Suprapubic skin (tissue), 3 donors: ENCODE measurements around the gene KRT76.

Experiments used
- CTCF ChIP-seq, 2 donors: fragments of 200-600 bp in 1 of 2; fragments of 450-650 bp in 1 of 2; sonication (generic) in 1 of 2; IDR thresholded peaks; one replicate each; pipeline ENCODE4 v1.5.1; 2016 to 2019; ENCODE audit warnings: antibody characterized with exemption in 2 of 2, mild to moderate bottlenecking in 1 of 2, moderate library complexity in 1 of 2
- EP300 ChIP-seq: sonication (generic); formaldehyde crosslinking; IDR thresholded peaks from one replicate; pipeline ENCODE4 v1.6.1; 2017; ENCODE audit warnings: antibody characterized with exemption
- POLR2A ChIP-seq, 2 donors: fragments of 450-650 bp; IDR thresholded peaks; one replicate each; pipeline ENCODE4 v1.6.1; 2017; ENCODE audit warnings: antibody characterized with exemption in 2 of 2, mild to moderate bottlenecking in 2 of 2, moderate library complexity in 2 of 2

GRCh38 chr12:52821826-52822660 is 44.9 kb upstream of the KRT76 start:
- no peak for TF ChIP-seq POLR2A (IDR thresholded peaks at IDR 0.05)
- TF ChIP-seq CTCF (IDR thresholded peaks at IDR 0.05), result no peak
- no peak for TF ChIP-seq EP300
